Measurements from ENCODE around the gene TRPC5OS.

- TF ChIP-seq POLR2A (IDR thresholded peaks at IDR 0.05; ENCODE audit: low read depth, low read length) (no peak), TAF1 (IDR thresholded peaks at IDR 0.05; ENCODE audit: low read depth, low read length) (no peak), POLR2AphosphoS5 (IDR thresholded peaks at IDR 0.05; ENCODE audit: low read depth, low read length) (no peak), POU2F2 (IDR thresholded peaks at IDR 0.05; ENCODE audit: low read depth, low read length) (no peak), PAX5 (IDR thresholded peaks at IDR 0.05; ENCODE audit: insufficient read depth, low read length, severe bottlenecking) (no peak)
These were observed 27.4 kb upstream of the TRPC5OS start for GRCh38 chrX:111848541-111848940.
